H1 (cell line): ENCODE data around the gene LTA4H. TPM values are rescaled to one million over a fixed set of nuclear protein-coding genes. Genes with fewer than 3 reads are reported as not detected.

Experiments
- CBX5 ChIP-seq: fragments of 300-800, 300-1000 bp; sonication (generic); IDR thresholded peaks from 2 replicates; pipeline ENCODE4 v1.7.1; 2016; ENCODE audit warnings: antibody characterized with exemption, low read length, low read depth
- CBX8 ChIP-seq: fragments of 300-800, 300-1000 bp; sonication (generic); IDR thresholded peaks from 2 replicates; pipeline ENCODE4 v1.7.1; 2016; ENCODE audit warnings: low read depth, low read length, borderline replicate concordance
- GABPA ChIP-seq: IDR thresholded peaks from 2 replicates; pipeline ENCODE4 v1.6.1; 2011; ENCODE audit warnings: mild to moderate bottlenecking, low read length, moderate library complexity, borderline replicate concordance; ENCODE audit not compliant: insufficient read depth
- RNF2 ChIP-seq: fragments of 200-900, 300-1000 bp; sonication (generic); IDR thresholded peaks from 2 replicates; pipeline ENCODE4 v1.7.1; 2016; ENCODE audit warnings: borderline replicate concordance, low read depth, mild to moderate bottlenecking, antibody characterized with exemption, low read length; ENCODE audit not compliant: poor library complexity, severe bottlenecking; ENCODE audit errors: missing control alignments
- YY1 ChIP-seq: IDR thresholded peaks from 2 replicates; pipeline ENCODE4 v1.6.1; 2011; ENCODE audit warnings: low read depth, mild to moderate bottlenecking, low read length
- polyA plus RNA-seq, 7 experiments: library from polyadenylated mRNA; depleted of rRNA in 3 of 7; stranded (reverse) in 5 of 7; unstranded in 2 of 7; fragments of >200 nt in 5 of 7; fragments of 200-250 nt in 2 of 7; gene quantifications; 1 replicate in 5 of 7; 2 replicates in 1 of 7; 4 replicates in 1 of 7; pipeline versions ENCODE4 v1.2.1 to v1.2.3, GENCODE V29; 2011 to 2013; ENCODE audit warnings: missing spikeins in 2 of 7, mixed read lengths in 2 of 7
- total RNA-seq: library from RNA; stranded (reverse); fragmentation: NEBNext Ultra II Directional; extraction: Animal tissue kit (Norgen Biotek cat#: 25700); gene quantifications from 2 replicates; pipeline ENCODE4 v1.2.1, GENCODE V29; 2021

The LTA4H gene
- total and polyA plus RNA-seq, 2 of the 8 experiments (the other 6 are each of a cell fraction or from before 2014, with no cell fraction given), result 106 to 167 TPM

GRCh38 chr12:96081596-96081995, 46.2 kb upstream of the LTA4H start (continued):
- no peak for TF ChIP-seq GABPA
- no peak for TF ChIP-seq CBX8
- TF ChIP-seq RNF2, result no peak
- TF ChIP-seq CBX5, result no peak
- no peak for TF ChIP-seq YY1
